ENCODE results near the gene STYK1. TPM values are rescaled to one million over a fixed set of nuclear protein-coding genes. Genes with fewer than 3 reads are reported as not detected.

Gene STYK1
- total RNA-seq, 2 experiments from 2014 or later: 0.70 to 1.1 TPM

DNA sequence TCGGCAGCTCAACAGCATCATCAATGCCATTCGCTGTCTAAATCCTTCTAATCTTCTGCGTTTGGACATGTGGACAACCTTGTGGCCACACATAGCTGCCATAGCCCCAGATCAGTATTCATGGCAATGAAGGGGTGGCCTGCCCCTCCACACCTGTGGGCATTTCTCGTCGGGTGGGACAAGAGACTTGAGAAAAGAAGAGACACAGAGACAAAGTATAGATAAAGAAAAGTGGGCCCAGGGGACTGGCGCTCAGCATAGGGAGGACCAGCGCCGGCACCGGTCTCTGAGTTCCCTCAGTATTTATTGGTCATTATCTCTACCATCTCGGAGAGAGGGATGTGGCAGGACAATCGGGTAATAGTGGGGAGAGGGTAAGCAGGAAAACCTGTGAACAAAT, 102.7 kb downstream of the STYK1 start:
- intact Hi-C loops (cut with micrococcal nuclease): no loop called here
- H3K36me3 Mint-ChIP-seq (ENCODE audit: low read depth): peaks cover 46% of the 10 kb centered on the region
- DNase-seq: no peak
- ATAC-seq: no peak
- no peaks in the 10 kb centered on the region for H3K27me3 Mint-ChIP-seq
- CTCF ChIA-PET: no interaction called here
- peaks cover 52% of the 10 kb centered on the region for H3K4me1 Mint-ChIP-seq (ENCODE audit: low read depth)
- POLR2A ChIA-PET: no interaction called here
- peak overlapping the region; percentile 26 for H3K27ac Mint-ChIP-seq
- H3K4me3 Mint-ChIP-seq: no peak overlapping the region
- TF ChIP-seq, protein P1, sequence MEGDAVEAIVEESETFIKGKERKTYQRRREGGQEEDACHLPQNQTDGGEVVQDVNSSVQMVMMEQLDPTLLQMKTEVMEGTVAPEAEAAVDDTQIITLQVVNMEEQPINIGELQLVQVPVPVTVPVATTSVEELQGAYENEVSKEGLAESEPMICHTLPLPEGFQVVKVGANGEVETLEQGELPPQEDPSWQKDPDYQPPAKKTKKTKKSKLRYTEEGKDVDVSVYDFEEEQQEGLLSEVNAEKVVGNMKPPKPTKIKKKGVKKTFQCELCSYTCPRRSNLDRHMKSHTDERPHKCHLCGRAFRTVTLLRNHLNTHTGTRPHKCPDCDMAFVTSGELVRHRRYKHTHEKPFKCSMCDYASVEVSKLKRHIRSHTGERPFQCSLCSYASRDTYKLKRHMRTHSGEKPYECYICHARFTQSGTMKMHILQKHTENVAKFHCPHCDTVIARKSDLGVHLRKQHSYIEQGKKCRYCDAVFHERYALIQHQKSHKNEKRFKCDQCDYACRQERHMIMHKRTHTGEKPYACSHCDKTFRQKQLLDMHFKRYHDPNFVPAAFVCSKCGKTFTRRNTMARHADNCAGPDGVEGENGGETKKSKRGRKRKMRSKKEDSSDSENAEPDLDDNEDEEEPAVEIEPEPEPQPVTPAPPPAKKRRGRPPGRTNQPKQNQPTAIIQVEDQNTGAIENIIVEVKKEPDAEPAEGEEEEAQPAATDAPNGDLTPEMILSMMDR (IDR thresholded peaks at IDR 0.05): no peak
- no peaks in the 10 kb centered on the region for H3K9me3 Mint-ChIP-seq

Other genes with a start within 250 kb of the STYK1 start
- gene KLRC2, start 238.0 kb downstream of the STYK1 start, total RNA-seq: 1 to 10 TPM; 2.5 to 2.6 TPM
- gene KLRC1, start 220.7 kb downstream of the STYK1 start, total RNA-seq: 1 to 10 TPM; 5.3 to 7.2 TPM
- gene EIF2S3B, start 168.2 kb downstream of the STYK1 start, total RNA-seq: 1 to 10 TPM; 3.3 to 3.8 TPM
- gene MAGOHB, start 60.4 kb downstream of the STYK1 start, total RNA-seq: 10 to 100 TPM; 80.4 to 85.6 TPM
- gene YBX3, start 49.3 kb upstream of the STYK1 start, total RNA-seq: 100 to 1,000 TPM; 258 to 273 TPM
- gene TAS2R7, start 128.6 kb upstream of the STYK1 start, total RNA-seq: not detected
- gene TAS2R8, start 133.2 kb upstream of the STYK1 start, total RNA-seq: not detected
- gene TAS2R9, start 136.1 kb upstream of the STYK1 start, total RNA-seq: not detected
- not detected for gene TAS2R10, start 152.3 kb upstream of the STYK1 start, total RNA-seq
- 1 to 10 TPM in 1 of 2 experiments, under 1 TPM in 1; 0.69 to 3.2 TPM for gene PRR4, start 175.4 kb upstream of the STYK1 start, total RNA-seq
- 10 to 100 TPM in 1 of 2 experiments, 1 to 10 TPM in 1; 8.1 to 12.0 TPM for gene PRH1, start 210.2 kb upstream of the STYK1 start, total RNA-seq
- gene TAS2R13, start 235.5 kb upstream of the STYK1 start, total RNA-seq: under 1 TPM; 0.31 to 0.36 TPM

Data from activated CD8-positive, alpha-beta T cell treated with anti-CD3 and anti-CD28 coated beads for 36 hours (primary cell).